Loucy (cell line): ENCODE data around the gene SNX13.

Experiments used
- H2AFZ ChIP-seq: fragments of 200-600 bp; sonication (generic); 2 replicates; pipeline ENCODE4 v1.6.0; 2016; ENCODE audit warnings: antibody characterized with exemption, mild to moderate bottlenecking, low read length, moderate library complexity
- H3F3A ChIP-seq: fragments of 200-600 bp; 2 replicates; pipeline ENCODE4 v1.6.0; 2016; ENCODE audit warnings: antibody characterized with exemption, low read depth, mild to moderate bottlenecking
- H3K27me3 ChIP-seq: fragments of 200-600 bp; sonication (generic); 2 replicates; pipeline ENCODE4 v1.6.1; 2014; ENCODE audit warnings: low read length, mild to moderate bottlenecking; ENCODE audit not compliant: insufficient read depth, poor library complexity, severe bottlenecking
- H3K36me3 ChIP-seq: fragments of 200-600 bp; sonication (generic); 2 replicates; pipeline ENCODE4 v1.6.1; 2016; ENCODE audit warnings: low read length; ENCODE audit not compliant: insufficient read depth
- H3K4me1 ChIP-seq: fragments of 200-600 bp; sonication (generic); 2 replicates; pipeline ENCODE4 v1.5.1; 2014; ENCODE audit warnings: low read length, mild to moderate bottlenecking; ENCODE audit not compliant: insufficient read depth, poor library complexity, severe bottlenecking
- H3K4me2 ChIP-seq: fragments of 200-600 bp; sonication (generic); 2 replicates; pipeline ENCODE4 v1.6.0; 2014; ENCODE audit warnings: antibody characterized with exemption, low read length, low read depth, mild to moderate bottlenecking; ENCODE audit not compliant: poor library complexity, severe bottlenecking
- H3K4me3 ChIP-seq: fragments of 200-600 bp; sonication (generic); 2 replicates; pipeline ENCODE4 v1.5.1; 2014; ENCODE audit warnings: low read length, mild to moderate bottlenecking, mixed read lengths; ENCODE audit not compliant: poor library complexity, severe bottlenecking
- H3K79me2 ChIP-seq: fragments of 200-600 bp; sonication (generic); 2 replicates; pipeline ENCODE4 v1.6.1; 2014; ENCODE audit warnings: low read length; ENCODE audit not compliant: insufficient read depth
- H3K9ac ChIP-seq: fragments of 200-600 bp; sonication (generic); 2 replicates; pipeline ENCODE4 v1.6.0; 2014; ENCODE audit warnings: mild to moderate bottlenecking, low read depth, low read length, moderate library complexity; ENCODE audit not compliant: poor library complexity, severe bottlenecking
- H3K9me2 ChIP-seq: fragments of 200-600 bp; sonication (generic); replicated peaks from 2 replicates; pipeline ENCODE4 v1.6.1; 2016; ENCODE audit warnings: low read depth, low read length, mixed read lengths
- H3K9me3 ChIP-seq: fragments of 200-600 bp; sonication (generic); 2 replicates; pipeline ENCODE4 v1.6.1; 2014; ENCODE audit warnings: mild to moderate bottlenecking, antibody characterized with exemption, low read length, low read depth; ENCODE audit not compliant: insufficient read depth
- H4K20me1 ChIP-seq: fragments of 200-600 bp; sonication (generic); 2 replicates; pipeline ENCODE4 v1.6.0; 2014; ENCODE audit warnings: antibody characterized with exemption, low read length, mild to moderate bottlenecking; ENCODE audit not compliant: insufficient read depth, poor library complexity, severe bottlenecking
- CTCF ChIP-seq: fragments of 200-600 bp; sonication (generic); conservative IDR thresholded peaks from 2 replicates; pipeline ENCODE4 v1.5.1; 2014; ENCODE audit warnings: mild to moderate bottlenecking, antibody characterized with exemption, low read length
- EZH2phosphoT487 ChIP-seq: fragments of 200-600 bp; IDR thresholded peaks from 2 replicates; pipeline ENCODE4 v1.6.1; 2018; ENCODE audit warnings: antibody characterized with exemption, mild to moderate bottlenecking, moderate library complexity, borderline replicate concordance

SNX13 gene

DNA sequence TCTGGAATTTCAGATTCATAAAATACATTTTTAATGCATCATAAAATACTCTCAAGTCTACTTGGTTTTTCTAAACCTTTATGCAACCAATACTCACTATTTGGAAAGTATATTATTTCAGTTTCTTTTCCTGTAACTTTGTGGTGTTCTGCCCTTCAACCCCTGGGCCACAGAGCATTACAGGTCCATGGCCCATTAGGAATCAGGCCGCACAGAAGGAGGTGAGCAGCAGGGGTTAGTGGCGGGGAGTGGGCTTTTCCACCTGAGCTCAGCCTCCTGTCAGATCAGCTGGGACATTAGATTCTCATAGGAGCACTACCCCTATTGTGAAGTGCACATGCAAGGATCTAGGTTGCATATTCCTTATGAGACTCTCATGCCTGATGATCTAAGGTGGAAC lies 9.7 kb downstream of the SNX13 start:
- peaks cover 63% of the 10 kb centered on the region for H3K79me2 ChIP-seq
- H3K4me3 ChIP-seq, result no peak overlapping the region
- H3K9ac ChIP-seq, result no peak overlapping the region
- peak overlapping the region; percentile 4 for H3K4me2 ChIP-seq
- H2AFZ ChIP-seq, result no peak overlapping the region
- peaks cover 29% of the 10 kb centered on the region for H3K4me1 ChIP-seq
- no peaks in the 10 kb centered on the region for H3F3A ChIP-seq
- no peaks in the 10 kb centered on the region for H3K9me3 ChIP-seq
- TF ChIP-seq EZH2phosphoT487, result no peak
- no peak for TF ChIP-seq CTCF
- H3K9me2 ChIP-seq, result no peaks in the 10 kb centered on the region
- no peaks in the 10 kb centered on the region for H3K36me3 ChIP-seq
- peaks cover 66% of the 10 kb centered on the region for H4K20me1 ChIP-seq
- H3K27me3 ChIP-seq, result no peaks in the 10 kb centered on the region

DNA sequence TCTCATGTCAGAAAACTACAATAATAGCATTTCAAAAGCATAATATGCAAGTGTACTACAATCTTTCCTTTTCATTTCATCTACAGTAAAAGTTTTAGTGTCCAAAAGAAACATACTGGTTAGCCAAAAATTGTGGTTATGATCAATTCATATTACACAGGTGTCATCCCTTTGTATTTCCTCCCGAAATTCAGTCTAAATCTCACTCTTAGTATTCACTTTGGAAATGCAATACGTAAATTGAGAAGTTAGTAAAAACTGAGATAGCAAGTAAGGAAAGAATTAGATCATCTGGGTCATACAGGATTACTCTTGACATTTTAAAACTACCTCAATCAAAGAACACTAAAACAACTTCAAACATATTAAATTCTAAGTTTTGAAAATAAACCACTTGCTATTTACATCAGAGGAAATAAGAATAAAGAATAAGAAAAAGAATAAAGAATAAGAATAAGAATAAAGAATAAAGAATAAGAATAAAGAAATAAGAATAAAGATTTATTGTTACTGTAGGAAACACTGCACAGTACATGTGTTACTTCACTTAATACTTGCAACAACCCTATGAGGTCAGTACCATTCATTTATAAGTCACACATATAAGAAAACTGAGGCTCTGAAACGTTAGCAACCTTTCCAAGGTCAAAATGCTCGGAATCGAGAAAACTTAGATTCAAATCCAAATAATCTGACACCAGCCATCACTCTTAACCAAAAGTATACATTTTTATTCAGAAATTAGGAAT lies 10.5 kb downstream of the SNX13 start:
- Histone ChIP-seq H3K9ac (no peak overlapping the region), H3K36me3 (no peaks in the 10 kb centered on the region), H3K9me3 (no peaks in the 10 kb centered on the region), H2AFZ (no peak overlapping the region), H3K79me2 (peaks cover 64% of the 10 kb centered on the region), H4K20me1 (peaks cover 63% of the 10 kb centered on the region), H3K27me3 (no peaks in the 10 kb centered on the region), H3K4me2 (no peak overlapping the region), H3F3A (no peaks in the 10 kb centered on the region), H3K9me2 (no peaks in the 10 kb centered on the region), H3K4me3 (no peak overlapping the region), H3K4me1 (peaks cover 25% of the 10 kb centered on the region)
- TF ChIP-seq EZH2phosphoT487 (no peak), CTCF (no peak)

GRCh38 chr7:17928055-17928454 lies 12.2 kb downstream of the SNX13 start:
- H3K4me1 ChIP-seq, result peaks cover 12% of the 10 kb centered on the region
- no peak overlapping the region for H3K4me3 ChIP-seq
- no peaks in the 10 kb centered on the region for H3K9me3 ChIP-seq
- H4K20me1 ChIP-seq, result peaks cover 57% of the 10 kb centered on the region
- H2AFZ ChIP-seq, result no peak overlapping the region
- H3K79me2 ChIP-seq, result peaks cover 62% of the 10 kb centered on the region
- H3K36me3 ChIP-seq, result no peaks in the 10 kb centered on the region
- no peak overlapping the region for H3K4me2 ChIP-seq
- H3K9ac ChIP-seq, result no peak overlapping the region
- TF ChIP-seq CTCF (no peak), EZH2phosphoT487 (no peak)
- H3F3A ChIP-seq, result no peaks in the 10 kb centered on the region
- H3K9me2 ChIP-seq, result no peaks in the 10 kb centered on the region
- H3K27me3 ChIP-seq, result no peaks in the 10 kb centered on the region
